Transverse colon (tissue), 4 donors: Measurements from ENCODE around the gene PTK7. TPM values are rescaled to one million over a fixed set of nuclear protein-coding genes. Genes with fewer than 3 reads are reported as not detected.

ENCODE experiments used
- DNase-seq: peaks from one replicate; pipeline ENCODE4 v3.0.0-alpha.2; 2019
- H3K27ac ChIP-seq, 4 donors: fragments of 200-600 bp; sonication (generic); 2 replicates each; pipeline ENCODE4 v1.5.1; 2016 to 2018; ENCODE audit warnings: inconsistent platforms in 4 of 4
- H3K27me3 ChIP-seq: fragments of 200-600 bp; sonication (generic); 2 replicates; pipeline ENCODE4 v1.5.1; 2017; ENCODE audit warnings: inconsistent platforms
- H3K36me3 ChIP-seq, 4 donors: fragments of 200-600 bp; sonication (generic); 2 replicates each; pipeline ENCODE4 v1.5.1; 2017 to 2019; ENCODE audit warnings: inconsistent platforms in 4 of 4
- H3K4me1 ChIP-seq, 4 donors: fragments of 200-600 bp; sonication (generic); 2 replicates each; pipeline ENCODE4 v1.5.1; 2017 to 2020; ENCODE audit warnings: inconsistent platforms in 4 of 4
- H3K4me3 ChIP-seq, 4 donors: fragments of 200-600 bp; sonication (generic); 1 replicate in 1 of 4; 2 replicates in 3 of 4; pipeline versions ENCODE4 v1.5.1 to v1.6.1; 2017 to 2019; ENCODE audit warnings: inconsistent platforms in 4 of 4
- H3K9me3 ChIP-seq, 2 donors: fragments of 200-600 bp; sonication (generic); 2 replicates each; pipeline ENCODE4 v1.5.1; 2017 to 2019; ENCODE audit warnings: inconsistent platforms in 2 of 2
- CTCF ChIP-seq, 5 experiments: fragments of 200-600 bp in 3 of 5; fragments of 450-650 bp in 2 of 5; sonication (generic) in 3 of 5; IDR thresholded peaks; 1 replicate in 2 of 5; 2 replicates in 3 of 5; pipeline ENCODE4 v1.5.1; 2016 to 2017; ENCODE audit warnings: antibody characterized with exemption in 5 of 5, inconsistent platforms in 3 of 5, mild to moderate bottlenecking in 2 of 5, moderate library complexity in 1 of 5
- EP300 ChIP-seq: sonication (generic); formaldehyde crosslinking; IDR thresholded peaks from one replicate; pipeline ENCODE4 v1.6.1; 2017; ENCODE audit warnings: antibody characterized with exemption, low read depth
- POLR2A ChIP-seq: fragments of 450-650 bp; IDR thresholded peaks from one replicate; pipeline ENCODE4 v1.6.1; 2016; ENCODE audit warnings: antibody characterized with exemption, mild to moderate bottlenecking, moderate library complexity
- POLR2AphosphoS5 ChIP-seq, 3 donors: sonication (generic); formaldehyde crosslinking; IDR thresholded peaks; one replicate each; pipeline ENCODE4 v1.6.1; 2016; ENCODE audit warnings: antibody characterized with exemption in 3 of 3
- WGBS, 2 donors: methylation state at CpG; one replicate each; pipeline ENCODE4 v1.1.5; 2018; ENCODE audit warnings: low coverage in 1 of 2; 5-methylcytosine and 5-hydroxymethylcytosine counted together
- in situ Hi-C, 4 donors: fragments of 200-750 bp; cut with MboI; loops; one replicate each; pipeline versions ENCODE4 v1.15.0 to v1.15.1; 2017; ENCODE audit warnings: low sequenced_read_pairs in 3 of 4, low pct_ligation_motif_present in 1 of 4, low pct_unique_long_range_greater_than_20kb in 1 of 4
- intact Hi-C: fragments of 100-400 bp; cut with DNase I; formaldehyde crosslinking; loops from one replicate; pipeline ENCODE4 v1.15.1; 2023; ENCODE audit warnings: low total_unique reads
- total RNA-seq, 4 donors: library from RNA; depleted of rRNA; stranded (reverse); fragments of >200 nt; gene quantifications; one replicate each; pipeline ENCODE4 v1.1.0, GENCODE V29; 2016

PTK7 gene
- total RNA-seq, 4 donors from 2014 or later = 2.2 to 34.6 (median 6.0) TPM

GRCh38 chr6:43146709-43147688, 70.9 kb downstream of the PTK7 start:
- DNase-seq = no peak
- Histone ChIP-seq H3K27me3 (no peaks in the 10 kb centered on the region), H3K27ac (no peak overlapping the region), H3K4me3 (no peak overlapping the region), H3K4me1 (peaks cover 5 to 17% (median 10%) of the 10 kb centered on the region in 4 donors), H3K36me3 (no peaks in the 10 kb centered on the region), H3K9me3 (no peaks in the 10 kb centered on the region)
- intact Hi-C loops = no loop called here
- TF ChIP-seq EP300 (no peak), CTCF (IDR thresholded peaks at IDR 0.05) (no peak), POLR2A (no peak), POLR2AphosphoS5 (IDR thresholded peaks at IDR 0.05) (no peak)
- WGBS, 2 donors = 85% methylated on average over 8 of the region's 8 CpGs; no CpG with 5 or more reads in 1 of the 2 donors
- in situ Hi-C loops = loop anchor here in 3 of 4 donors (10.0 kb wide), 1 partner anchor 242 kb away; no protein-coding TSS in a partner anchor

GRCh38 chr6:43147691-43148477, 71.8 kb downstream of the PTK7 start:
- Histone ChIP-seq H3K4me3 (no peak overlapping the region), H3K9me3 (no peaks in the 10 kb centered on the region), H3K4me1 (peaks cover 5 to 17% (median 10%) of the 10 kb centered on the region in 4 donors), H3K27ac (no peak overlapping the region), H3K36me3 (no peaks in the 10 kb centered on the region), H3K27me3 (no peaks in the 10 kb centered on the region)
- intact Hi-C loops (no loop called here), in situ Hi-C loops (loop anchor here in 3 of 4 donors (10.0 kb wide), 1 partner anchor 243 kb away; no protein-coding TSS in a partner anchor)
- no peak for TF ChIP-seq CTCF (IDR thresholded peaks at IDR 0.05)
- no peak for TF ChIP-seq EP300
- no peak for TF ChIP-seq POLR2A
- TF ChIP-seq POLR2AphosphoS5 (IDR thresholded peaks at IDR 0.05) = no peak
- 80 to 91% methylated on average over 1 to 6 of the region's 6 CpGs for WGBS, 2 donors
- DNase-seq = no peak

- Histone ChIP-seq H3K4me3 (no peak overlapping the region), H3K27me3 (no peaks in the 10 kb centered on the region), H3K9me3 (no peaks in the 10 kb centered on the region), H3K27ac (no peak overlapping the region), H3K4me1 (peaks cover 0 to 8% (median 0%) of the 10 kb centered on the region in 4 donors), H3K36me3 (no peaks in the 10 kb centered on the region)
- no peak for DNase-seq
- no peak for TF ChIP-seq CTCF (IDR thresholded peaks at IDR 0.05)
- no peak for TF ChIP-seq EP300
- TF ChIP-seq POLR2A = no peak
- TF ChIP-seq POLR2AphosphoS5 (IDR thresholded peaks at IDR 0.05) = no peak
- in situ Hi-C loops = loop anchor here in 3 of 4 donors (10.0 kb wide), 1 partner anchor 244 kb away; no protein-coding TSS in a partner anchor
- 80 to 95% methylated on average over 1 of the region's 1 CpG for WGBS, 2 donors
- intact Hi-C loops = no loop called here
These were observed 73.2 kb downstream of the PTK7 start for GRCh38 chr6:43149265-43149664.
